GM23338 (cell line): ENCODE measurements around the gene ITCH. TPM values are rescaled to one million over a fixed set of nuclear protein-coding genes. Genes with fewer than 3 reads are reported as not detected.
"Not testable (repeated sequence)": the region's sequence is repeated elsewhere in the genome, so short reads cannot be mapped to it uniquely, and the experiment has no call there.

ENCODE experiments used
- ATAC-seq: fragments of 200-7000 bp; cut with Tn5 transposase; 3 replicates; pipeline ENCODE4 v1.9.1; 2020
- DNase-seq: peaks from one replicate; pipeline ENCODE4 v3.0.0-alpha.2; 2015; ENCODE audit warnings: low spot score
- H2AFZ ChIP-seq: fragments of 200-600 bp; sonication (generic); 2 replicates; pipeline ENCODE4 v1.8.0; 2016; ENCODE audit warnings: antibody characterized with exemption, mild to moderate bottlenecking, moderate library complexity
- H3F3A ChIP-seq: fragments of 200-600 bp; sonication (generic); replicated peaks from 2 replicates; pipeline ENCODE4 v1.8.0; 2017; ENCODE audit warnings: antibody characterized with exemption, mixed run types, low read depth
- H3K27ac ChIP-seq: fragments of 200-600 bp; sonication (generic); 2 replicates; pipeline ENCODE4 v1.6.1; 2016; ENCODE audit warnings: low read depth
- H3K27me3 ChIP-seq: fragments of 200-600 bp; sonication (generic); 2 replicates; pipeline ENCODE4 v1.8.0; 2016; ENCODE audit warnings: mild to moderate bottlenecking, mixed run types, moderate library complexity; ENCODE audit not compliant: insufficient read depth
- H3K36me3 ChIP-seq: fragments of 200-600 bp; sonication (generic); 2 replicates; pipeline ENCODE4 v1.8.0; 2016; ENCODE audit warnings: mild to moderate bottlenecking; ENCODE audit not compliant: insufficient read depth
- H3K4me1 ChIP-seq: fragments of 200-600 bp; sonication (generic); 2 replicates; pipeline ENCODE4 v1.8.0; 2016; ENCODE audit warnings: mild to moderate bottlenecking, moderate library complexity; ENCODE audit not compliant: insufficient read depth
- H3K4me2 ChIP-seq: fragments of 200-600 bp; sonication (generic); 2 replicates; pipeline ENCODE4 v1.7.1; 2017; ENCODE audit warnings: mixed run types
- H3K4me3 ChIP-seq: fragments of 200-600 bp; sonication (generic); 2 replicates; pipeline ENCODE4 v1.6.1; 2016; ENCODE audit warnings: mixed run types
- H3K79me2 ChIP-seq: fragments of 200-600 bp; sonication (generic); replicated peaks from 2 replicates; pipeline ENCODE4 v1.8.0; 2017; ENCODE audit warnings: mild to moderate bottlenecking; ENCODE audit not compliant: insufficient read depth
- H3K9me2 ChIP-seq: fragments of 200-600 bp; sonication (generic); 2 replicates; pipeline ENCODE4 v1.8.0; 2017; ENCODE audit not compliant: insufficient read depth
- H4K20me1 ChIP-seq: fragments of 200-600 bp; sonication (generic); replicated peaks from 2 replicates; pipeline ENCODE4 v1.8.0; 2017; ENCODE audit warnings: mild to moderate bottlenecking; ENCODE audit not compliant: insufficient read depth
- H3K27ac Mint-ChIP-seq: 2 replicates; pipeline ENCODE4 v1.8.0; 2020; ENCODE audit warnings: inconsistent platforms, mild to moderate bottlenecking, moderate library complexity, mixed read lengths
- H3K27me3 Mint-ChIP-seq: 3 replicates; pipeline ENCODE4 v1.8.0; 2022; ENCODE audit warnings: low read depth, mild to moderate bottlenecking, moderate library complexity, mixed read lengths, inconsistent platforms; ENCODE audit not compliant: insufficient read depth, poor library complexity
- H3K36me3 Mint-ChIP-seq: 3 replicates; pipeline ENCODE4 v1.8.0; 2021; ENCODE audit warnings: low read depth, mild to moderate bottlenecking, inconsistent platforms, moderate library complexity, mixed read lengths
- H3K4me1 Mint-ChIP-seq: 3 replicates; pipeline ENCODE4 v1.8.0; 2020; ENCODE audit warnings: mild to moderate bottlenecking, inconsistent platforms, mixed read lengths
- H3K4me3 Mint-ChIP-seq: 3 replicates; pipeline ENCODE4 v1.8.0; 2021; ENCODE audit warnings: moderate library complexity, mild to moderate bottlenecking, inconsistent platforms, mixed read lengths
- H3K9me3 Mint-ChIP-seq: 3 replicates; pipeline ENCODE4 v1.8.0; 2020; ENCODE audit warnings: moderate library complexity, mild to moderate bottlenecking, inconsistent platforms, mixed read lengths
- CTCF ChIP-seq, 2 experiments: fragments of 200-600 bp in 1 of 2; sonication (generic) in 1 of 2; conservative IDR thresholded peaks; 2 replicates each; pipeline versions ENCODE4 v1.5.1 to v1.6.1; 2016 to 2017; ENCODE audit warnings: antibody characterized with exemption in 2 of 2, low read depth in 2 of 2, mild to moderate bottlenecking in 2 of 2, moderate library complexity in 1 of 2
- ETS1 ChIP-seq: IDR thresholded peaks from 2 replicates; pipeline ENCODE4 v1.6.1; 2016; ENCODE audit warnings: antibody characterized with exemption
- EZH2 ChIP-seq: fragments of 200-600 bp; sonication (generic); IDR thresholded peaks from one replicate; pipeline ENCODE4 v1.8.0; 2017; ENCODE audit warnings: antibody characterized with exemption, mild to moderate bottlenecking, low read depth; ENCODE audit not compliant: unreplicated experiment
- JUNB ChIP-seq: IDR thresholded peaks from one replicate; pipeline ENCODE4 v1.6.1; 2016; ENCODE audit warnings: antibody characterized with exemption; ENCODE audit not compliant: unreplicated experiment
- polyA plus RNA-seq: library from polyadenylated mRNA; unstranded; fragments of >200 nt; fragmentation: Nextera tagmentation; extraction: Ambion mirVana; gene quantifications from 2 replicates; pipeline ENCODE4 v1.2.1, GENCODE V29; 2016
- total RNA-seq: library from RNA; depleted of rRNA; stranded (reverse); fragments of >200 nt; shearing (Covaris generic); gene quantifications from 2 replicates; pipeline ENCODE4 v1.2.3, GENCODE V29; 2014
- TF ChIP-seq, protein P1 (sequence below): IDR thresholded peaks from one replicate; pipeline ENCODE4 v1.6.1; 2018; ENCODE audit warnings: antibody characterized with exemption; ENCODE audit not compliant: unreplicated experiment

Gene ITCH
- total and polyA plus RNA-seq, 2 experiments from 2014 or later, result 16.4 to 31.6 TPM

- TF ChIP-seq, protein P1, sequence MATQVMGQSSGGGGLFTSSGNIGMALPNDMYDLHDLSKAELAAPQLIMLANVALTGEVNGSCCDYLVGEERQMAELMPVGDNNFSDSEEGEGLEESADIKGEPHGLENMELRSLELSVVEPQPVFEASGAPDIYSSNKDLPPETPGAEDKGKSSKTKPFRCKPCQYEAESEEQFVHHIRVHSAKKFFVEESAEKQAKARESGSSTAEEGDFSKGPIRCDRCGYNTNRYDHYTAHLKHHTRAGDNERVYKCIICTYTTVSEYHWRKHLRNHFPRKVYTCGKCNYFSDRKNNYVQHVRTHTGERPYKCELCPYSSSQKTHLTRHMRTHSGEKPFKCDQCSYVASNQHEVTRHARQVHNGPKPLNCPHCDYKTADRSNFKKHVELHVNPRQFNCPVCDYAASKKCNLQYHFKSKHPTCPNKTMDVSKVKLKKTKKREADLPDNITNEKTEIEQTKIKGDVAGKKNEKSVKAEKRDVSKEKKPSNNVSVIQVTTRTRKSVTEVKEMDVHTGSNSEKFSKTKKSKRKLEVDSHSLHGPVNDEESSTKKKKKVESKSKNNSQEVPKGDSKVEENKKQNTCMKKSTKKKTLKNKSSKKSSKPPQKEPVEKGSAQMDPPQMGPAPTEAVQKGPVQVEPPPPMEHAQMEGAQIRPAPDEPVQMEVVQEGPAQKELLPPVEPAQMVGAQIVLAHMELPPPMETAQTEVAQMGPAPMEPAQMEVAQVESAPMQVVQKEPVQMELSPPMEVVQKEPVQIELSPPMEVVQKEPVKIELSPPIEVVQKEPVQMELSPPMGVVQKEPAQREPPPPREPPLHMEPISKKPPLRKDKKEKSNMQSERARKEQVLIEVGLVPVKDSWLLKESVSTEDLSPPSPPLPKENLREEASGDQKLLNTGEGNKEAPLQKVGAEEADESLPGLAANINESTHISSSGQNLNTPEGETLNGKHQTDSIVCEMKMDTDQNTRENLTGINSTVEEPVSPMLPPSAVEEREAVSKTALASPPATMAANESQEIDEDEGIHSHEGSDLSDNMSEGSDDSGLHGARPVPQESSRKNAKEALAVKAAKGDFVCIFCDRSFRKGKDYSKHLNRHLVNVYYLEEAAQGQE, result no peak
- no peak for TF ChIP-seq CTCF (conservative IDR thresholded peaks at IDR 0.05; ENCODE audit: low read depth in 2 of 2)
- TF ChIP-seq ETS1, result no peak
- no peak for TF ChIP-seq EZH2
- TF ChIP-seq JUNB, result no peak
Observed at GRCh38 chr20:34404803-34405202, 41.7 kb downstream of the ITCH start (continued).

- H3K4me1 Mint-ChIP-seq, result peaks cover 14% of the 10 kb centered on the region
- H3K27me3 ChIP-seq, H3K9me2 ChIP-seq, H3K9me3 Mint-ChIP-seq, H3K27ac Mint-ChIP-seq, DNase-seq, H3K4me3 Mint-ChIP-seq, H3F3A ChIP-seq, H3K27ac ChIP-seq, H3K27me3 Mint-ChIP-seq, H2AFZ ChIP-seq, H3K4me1 ChIP-seq, H3K4me3 ChIP-seq, ATAC-seq, H3K4me2 ChIP-seq, H3K36me3 ChIP-seq: not testable (repeated sequence)
- peaks cover 67% of the 10 kb centered on the region for H3K79me2 ChIP-seq
- peaks cover 18% of the 10 kb centered on the region; the same call in 2 of the 3 replicates for H3K36me3 Mint-ChIP-seq
- 0 out of 2 replicates have a peak, but pooled peaks cover 15% of the 10 kb centered on the region for H4K20me1 ChIP-seq
Observed at GRCh38 chr20:34405247-34405651, 42.2 kb downstream of the ITCH start.

GRCh38 chr20:34405942-34406341, 42.9 kb downstream of the ITCH start:
- Histone ChIP-seq H3K79me2 (peaks cover 60% of the 10 kb centered on the region), H4K20me1 (0 out of 2 replicates have a peak, but pooled peaks cover 15% of the 10 kb centered on the region)
- H3K9me2 ChIP-seq, H3K27me3 ChIP-seq, H3F3A ChIP-seq, H3K4me1 Mint-ChIP-seq, H3K4me2 ChIP-seq, H2AFZ ChIP-seq, H3K36me3 ChIP-seq, H3K9me3 Mint-ChIP-seq, H3K4me3 Mint-ChIP-seq, H3K27me3 Mint-ChIP-seq, ATAC-seq, H3K4me1 ChIP-seq, H3K27ac ChIP-seq, H3K4me3 ChIP-seq, H3K27ac Mint-ChIP-seq, DNase-seq: not testable (repeated sequence)
- peaks cover 18% of the 10 kb centered on the region; the same call in 2 of the 3 replicates for H3K36me3 Mint-ChIP-seq
